Mesendoderm (in vitro differentiated cells): Measurements from ENCODE around the gene NPM1.

ENCODE experiments used
- DNase-seq: peaks from one replicate; pipeline ENCODE4 v3.0.0; 2013
- H2AK5ac ChIP-seq: 2 replicates; pipeline ENCODE4 v1.6.1; 2013; ENCODE audit warnings: low read length, inconsistent platforms
- H2BK120ac ChIP-seq: 2 replicates; pipeline ENCODE4 v1.6.1; 2013; ENCODE audit warnings: low read depth, mild to moderate bottlenecking, low read length, moderate library complexity, mixed read lengths
- H2BK15ac ChIP-seq: replicated peaks from 2 replicates; pipeline ENCODE4 v1.6.1; 2013; ENCODE audit warnings: low read depth, mild to moderate bottlenecking, moderate library complexity
- H2BK5ac ChIP-seq: 2 replicates; pipeline ENCODE4 v1.6.1; 2013; ENCODE audit warnings: low read length, inconsistent platforms
- H3K18ac ChIP-seq: 2 replicates; pipeline ENCODE4 v1.6.1; 2013; ENCODE audit warnings: mild to moderate bottlenecking, low read length, mixed read lengths
- H3K23ac ChIP-seq: one replicate; pipeline ENCODE4 v1.6.1; 2013; ENCODE audit warnings: low read length
- H3K27ac ChIP-seq: 2 replicates; pipeline ENCODE4 v1.5.1; 2013; ENCODE audit warnings: low read depth, mild to moderate bottlenecking, inconsistent platforms, low read length, moderate library complexity
- H3K27me3 ChIP-seq: 2 replicates; pipeline ENCODE4 v1.6.1; 2013; ENCODE audit warnings: low read length, control low read depth, mild to moderate bottlenecking, inconsistent platforms; ENCODE audit not compliant: insufficient read depth, poor library complexity
- H3K36me3 ChIP-seq: 2 replicates; pipeline ENCODE4 v1.6.1; 2013; ENCODE audit warnings: low read length, inconsistent platforms; ENCODE audit not compliant: control insufficient read depth, insufficient read depth
- H3K4ac ChIP-seq: one replicate; pipeline ENCODE4 v1.6.1; 2013; ENCODE audit warnings: low read depth, mild to moderate bottlenecking, low read length, moderate library complexity
- H3K4me1 ChIP-seq: 2 replicates; pipeline ENCODE4 v1.6.1; 2013; ENCODE audit warnings: low read depth, low read length, inconsistent platforms; ENCODE audit not compliant: control insufficient read depth
- H3K4me2 ChIP-seq: 2 replicates; pipeline ENCODE4 v1.6.1; 2013; ENCODE audit warnings: low read length
- H3K4me3 ChIP-seq: 2 replicates; pipeline ENCODE4 v1.5.1; 2013; ENCODE audit warnings: mild to moderate bottlenecking, low read length
- H3K56ac ChIP-seq: one replicate; pipeline ENCODE4 v1.6.1; 2013; ENCODE audit warnings: low read length
- H3K79me1 ChIP-seq: 2 replicates; pipeline ENCODE4 v1.6.1; 2013; ENCODE audit warnings: low read length, inconsistent platforms
- H3K79me2 ChIP-seq: 2 replicates; pipeline ENCODE4 v1.6.1; 2013; ENCODE audit warnings: mild to moderate bottlenecking, low read length; ENCODE audit not compliant: control insufficient read depth, insufficient read depth
- H3K9ac ChIP-seq: 2 replicates; pipeline ENCODE4 v1.6.1; 2013; ENCODE audit warnings: low read length, inconsistent platforms
- H4K5ac ChIP-seq: one replicate; pipeline ENCODE4 v1.6.1; 2013; ENCODE audit warnings: low read length
- H4K8ac ChIP-seq: one replicate; pipeline ENCODE4 v1.6.1; 2013; ENCODE audit warnings: low read depth, mild to moderate bottlenecking, control low read depth, low read length, moderate library complexity
- WGBS: extraction: QIAGEN DNeasy Blood & Tissue Kit; methylation state at CpG from one replicate; pipeline ENCODE4 v1.1.7; 2013; ENCODE audit warnings: low lambda C conversion rate, missing lambda C conversion rate; ENCODE audit not compliant: insufficient coverage; ENCODE audit errors: extremely low coverage; 5-methylcytosine and 5-hydroxymethylcytosine counted together

The NPM1 gene

DNA sequence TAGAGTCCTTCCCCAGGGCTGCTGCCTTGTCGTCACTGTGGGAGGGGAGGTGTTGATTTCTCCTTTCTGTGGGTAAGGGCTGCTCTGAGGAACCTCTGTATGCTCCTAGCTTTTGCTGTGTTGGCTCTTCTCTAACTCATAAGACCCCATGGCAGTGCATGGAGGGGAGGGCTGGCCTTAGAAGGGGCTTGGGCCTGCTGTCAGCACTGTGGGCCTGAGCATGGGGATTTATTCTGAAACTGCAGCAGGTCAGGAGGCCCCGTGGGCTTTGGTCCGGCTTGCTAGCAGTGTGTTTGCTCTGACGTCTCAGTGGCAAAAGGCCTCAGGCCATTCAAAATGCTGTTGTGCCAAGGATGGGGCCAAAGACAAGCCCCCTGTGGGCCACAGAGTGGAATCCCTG, 38.6 kb downstream of the NPM1 start:
- no peaks in the 10 kb centered on the region for H3K79me2 ChIP-seq
- no peaks in the 10 kb centered on the region for H3K79me1 ChIP-seq
- no peak overlapping the region for H2BK15ac ChIP-seq
- DNase-seq: no peak
- H3K56ac ChIP-seq: no peak overlapping the region
- no peaks in the 10 kb centered on the region for H3K36me3 ChIP-seq
- H2AK5ac ChIP-seq: no peak overlapping the region
- H2BK120ac ChIP-seq: no peak overlapping the region
- no peak overlapping the region for H3K23ac ChIP-seq
- H4K8ac ChIP-seq: no peak overlapping the region
- H3K4me2 ChIP-seq: no peak overlapping the region
- no peak overlapping the region for H3K18ac ChIP-seq
- H3K4ac ChIP-seq: no peak overlapping the region
- no peak overlapping the region for H3K9ac ChIP-seq
- H3K27ac ChIP-seq: no peak overlapping the region
- H3K4me1 ChIP-seq: peaks cover 3% of the 10 kb centered on the region
- H3K4me3 ChIP-seq: no peak overlapping the region
- peaks cover 3% of the 10 kb centered on the region for H3K27me3 ChIP-seq
- WGBS: no CpG with 5 or more reads among the region's 4 CpGs
- H4K5ac ChIP-seq: no peak overlapping the region
- H2BK5ac ChIP-seq: no peak overlapping the region

DNA sequence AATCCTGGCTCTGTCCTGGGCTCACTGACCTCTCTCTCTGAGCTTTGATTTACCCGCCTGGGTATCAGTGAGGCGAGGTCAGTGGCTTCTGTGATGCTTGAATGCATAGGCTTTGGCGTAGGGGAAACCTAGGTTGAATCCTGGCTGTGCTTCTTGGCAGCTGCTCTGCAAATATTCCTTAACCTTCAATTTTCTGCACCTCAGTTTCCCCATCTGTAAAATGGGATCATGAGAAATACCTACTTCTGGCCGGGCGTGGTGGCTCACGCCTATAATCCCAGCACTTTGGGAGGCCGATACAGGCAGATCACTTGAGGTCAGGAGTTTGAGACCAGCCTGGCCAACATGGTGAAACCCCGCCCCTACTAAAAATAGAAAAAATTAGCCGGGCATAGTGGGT, 39.0 kb downstream of the NPM1 start:
- Histone ChIP-seq H4K5ac (no peak overlapping the region), H3K4me2 (no peak overlapping the region), H3K27me3 (no peaks in the 10 kb centered on the region), H3K36me3 (no peaks in the 10 kb centered on the region), H3K79me2 (no peaks in the 10 kb centered on the region), H4K8ac (no peak overlapping the region), H2BK120ac (no peak overlapping the region), H3K79me1 (no peaks in the 10 kb centered on the region), H3K4me1 (peaks cover 3% of the 10 kb centered on the region), H3K9ac (no peak overlapping the region), H2AK5ac (no peak overlapping the region), H3K18ac (no peak overlapping the region), H2BK15ac (no peak overlapping the region), H3K23ac (no peak overlapping the region), H3K4ac (no peak overlapping the region), H3K4me3 (no peak overlapping the region), H2BK5ac (no peak overlapping the region), H3K27ac (no peak overlapping the region), H3K56ac (no peak overlapping the region)
- no peak for DNase-seq
- no CpG with 5 or more reads among the region's 9 CpGs for WGBS

DNA sequence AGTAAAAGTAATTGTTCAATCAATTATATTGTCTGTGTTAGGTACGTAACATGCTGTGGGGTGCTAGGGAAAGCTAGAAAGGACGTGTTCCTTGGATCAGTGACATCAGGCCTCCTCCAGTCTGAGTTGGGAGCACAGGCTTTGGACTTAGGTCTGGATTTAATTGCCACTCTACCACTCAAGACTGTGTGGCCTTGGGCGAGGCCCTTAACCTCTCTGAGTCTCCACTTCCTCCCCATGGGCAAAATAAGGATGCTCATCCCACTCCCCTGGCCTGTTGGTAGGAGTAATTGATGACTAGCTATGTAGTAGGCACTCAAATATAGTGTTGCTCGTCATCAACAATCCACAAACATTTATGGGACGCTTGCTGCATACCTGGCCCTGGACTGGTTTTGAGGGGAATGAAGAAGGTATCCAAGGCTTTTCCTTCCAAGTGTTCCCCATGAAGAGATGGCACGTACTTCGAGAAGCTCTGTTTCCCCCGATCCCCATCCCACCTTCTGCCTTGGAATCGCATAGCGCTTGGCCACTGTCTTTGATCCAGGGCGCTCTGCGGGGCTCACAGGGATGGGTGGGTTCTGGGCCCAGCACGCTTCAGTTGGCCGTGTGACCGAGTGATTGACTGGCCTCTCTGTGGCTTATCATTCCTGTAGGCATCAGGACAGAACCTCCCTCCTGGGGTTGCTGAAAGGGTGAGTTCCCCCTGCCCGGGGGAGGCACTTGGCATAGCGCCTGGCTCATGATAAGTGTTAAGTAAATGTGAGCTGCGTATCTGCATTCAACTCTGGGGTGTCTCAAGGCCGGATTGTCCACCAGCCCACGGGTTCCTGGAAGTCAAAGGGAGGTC, 39.9 kb downstream of the NPM1 start:
- no peak overlapping the region for H2BK15ac ChIP-seq
- H4K8ac ChIP-seq: no peak overlapping the region
- no peak overlapping the region for H3K18ac ChIP-seq
- no peak overlapping the region for H3K4me3 ChIP-seq
- H3K79me2 ChIP-seq: no peaks in the 10 kb centered on the region
- H3K4me2 ChIP-seq: no peak overlapping the region
- no peak overlapping the region for H3K9ac ChIP-seq
- H4K5ac ChIP-seq: no peak overlapping the region
- H3K27me3 ChIP-seq: no peaks in the 10 kb centered on the region
- H2BK120ac ChIP-seq: no peak overlapping the region
- DNase-seq: no peak
- H3K4ac ChIP-seq: no peak overlapping the region
- H3K27ac ChIP-seq: no peak overlapping the region
- no CpG with 5 or more reads among the region's 20 CpGs for WGBS
- H3K36me3 ChIP-seq: no peaks in the 10 kb centered on the region
- no peak overlapping the region for H3K56ac ChIP-seq
- H3K79me1 ChIP-seq: no peaks in the 10 kb centered on the region
- no peak overlapping the region for H2AK5ac ChIP-seq
- no peak overlapping the region for H2BK5ac ChIP-seq
- no peak overlapping the region for H3K23ac ChIP-seq
- H3K4me1 ChIP-seq: peaks cover 3% of the 10 kb centered on the region

DNA sequence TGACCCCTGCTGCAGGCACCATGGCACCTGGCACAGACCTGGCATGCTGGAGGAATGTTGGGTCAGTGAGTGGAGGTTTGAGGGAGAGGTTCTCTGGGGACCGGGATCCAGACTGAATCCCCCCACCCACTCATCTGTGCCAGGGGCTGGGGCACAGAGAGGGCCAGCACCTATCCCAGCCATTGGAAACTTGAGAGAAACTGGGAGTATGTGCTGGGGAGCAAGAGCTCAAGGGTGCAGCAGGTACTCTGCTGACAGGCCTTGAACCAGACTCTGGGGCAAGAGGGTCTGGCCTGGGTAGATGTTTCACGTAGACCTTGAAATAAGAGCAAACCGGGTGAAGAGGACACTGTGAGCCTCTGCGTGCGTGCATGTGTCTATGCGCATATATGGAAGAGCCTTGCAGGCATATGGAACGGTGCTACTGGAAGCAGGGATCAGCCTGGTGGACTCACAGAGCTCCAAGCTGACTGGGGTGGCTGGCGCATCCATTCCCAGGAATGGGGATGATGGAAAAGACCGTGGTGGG, 40.6 kb downstream of the NPM1 start:
- no peak overlapping the region for H3K27ac ChIP-seq
- no peak for DNase-seq
- no CpG with 5 or more reads among the region's 9 CpGs for WGBS

DNA sequence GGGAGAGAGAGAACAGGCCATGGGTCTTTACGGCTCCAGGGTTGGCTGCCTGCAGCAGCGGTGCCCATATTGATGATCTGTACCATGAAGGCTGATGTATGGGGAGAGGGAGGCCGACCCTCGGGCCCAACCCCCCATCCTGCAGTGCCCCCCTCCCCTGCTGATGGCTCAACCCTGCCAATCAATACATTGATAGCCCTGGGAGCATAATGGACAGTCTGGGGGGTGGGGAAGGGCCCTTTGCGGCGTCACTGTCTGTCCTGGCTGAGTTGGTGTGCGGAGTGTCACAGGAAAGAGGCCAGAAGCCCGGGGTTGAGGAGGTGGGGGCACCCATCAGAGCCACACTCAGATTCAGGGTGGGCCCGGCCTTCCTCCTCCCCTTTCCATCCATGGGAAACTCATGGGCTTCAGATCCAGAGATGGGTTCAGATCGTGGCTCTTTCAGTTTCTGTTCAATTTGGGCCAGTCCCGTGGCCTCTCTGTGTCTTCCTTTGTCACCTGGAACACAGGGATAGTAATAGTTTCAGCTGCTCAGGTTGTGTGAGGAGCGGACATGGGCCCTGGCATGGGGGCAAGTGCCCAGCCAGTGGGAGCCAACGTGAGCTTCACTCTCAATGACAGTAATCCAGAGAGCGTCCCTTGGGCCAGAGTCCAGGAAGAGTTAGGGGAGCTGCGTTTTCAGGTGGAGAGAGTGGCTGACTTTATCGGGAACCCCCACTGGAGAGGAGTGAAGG, 41.3 kb downstream of the NPM1 start:
- no peak overlapping the region for H2BK5ac ChIP-seq
- no peak overlapping the region for H2BK120ac ChIP-seq
- WGBS: no CpG with 5 or more reads among the region's 16 CpGs
- H3K9ac ChIP-seq: no peak overlapping the region
- H3K4ac ChIP-seq: no peak overlapping the region
- no peak overlapping the region for H3K27ac ChIP-seq
- H3K79me2 ChIP-seq: no peaks in the 10 kb centered on the region
- no peak overlapping the region for H4K8ac ChIP-seq
- H2AK5ac ChIP-seq: no peak overlapping the region
- H2BK15ac ChIP-seq: no peak overlapping the region
- no peak overlapping the region for H4K5ac ChIP-seq
- DNase-seq: no peak
- H3K56ac ChIP-seq: no peak overlapping the region
- peaks cover 3% of the 10 kb centered on the region for H3K4me1 ChIP-seq
- no peaks in the 10 kb centered on the region for H3K36me3 ChIP-seq
- no peak overlapping the region for H3K23ac ChIP-seq
- H3K4me3 ChIP-seq: no peak overlapping the region
- H3K79me1 ChIP-seq: no peaks in the 10 kb centered on the region
- no peaks in the 10 kb centered on the region for H3K27me3 ChIP-seq
- H3K18ac ChIP-seq: no peak overlapping the region
- H3K4me2 ChIP-seq: no peak overlapping the region

More for the DNA sequence above, 40.6 kb downstream of the NPM1 start:
- Histone ChIP-seq H3K9ac (no peak overlapping the region), H3K79me1 (no peaks in the 10 kb centered on the region), H3K36me3 (no peaks in the 10 kb centered on the region), H4K8ac (no peak overlapping the region), H3K18ac (no peak overlapping the region), H4K5ac (no peak overlapping the region), H3K4me3 (no peak overlapping the region), H3K23ac (no peak overlapping the region), H3K4me1 (peaks cover 3% of the 10 kb centered on the region), H3K27me3 (no peaks in the 10 kb centered on the region), H3K4me2 (no peak overlapping the region), H2BK15ac (no peak overlapping the region), H2BK5ac (no peak overlapping the region), H3K56ac (no peak overlapping the region), H3K79me2 (no peaks in the 10 kb centered on the region), H3K4ac (no peak overlapping the region), H2AK5ac (no peak overlapping the region), H2BK120ac (no peak overlapping the region)
